Nephron (organoid): Measurements from ENCODE around the gene ST8SIA5.

Experiments
- H3K27ac Mint-ChIP-seq, 3 experiments: 2 replicates each; pipeline ENCODE4 v1.8.0; 2020; ENCODE audit warnings: mixed read lengths in 3 of 3, mild to moderate bottlenecking in 2 of 3, moderate library complexity in 1 of 3
- H3K27me3 Mint-ChIP-seq: 2 replicates; pipeline ENCODE4 v1.8.0; 2021; ENCODE audit warnings: low read depth, mild to moderate bottlenecking, moderate library complexity, mixed read lengths
- H3K36me3 Mint-ChIP-seq: 2 replicates; pipeline ENCODE4 v1.8.0; 2020; ENCODE audit warnings: low read depth, mixed read lengths
- H3K4me1 Mint-ChIP-seq: 2 replicates; pipeline ENCODE4 v1.8.0; 2020; ENCODE audit warnings: mixed read lengths
- H3K4me3 Mint-ChIP-seq, 3 experiments: 2 replicates each; pipeline ENCODE4 v1.8.0; 2020; ENCODE audit warnings: mild to moderate bottlenecking in 3 of 3, mixed read lengths in 3 of 3, moderate library complexity in 2 of 3
- H3K9me3 Mint-ChIP-seq: 2 replicates; pipeline ENCODE4 v1.8.0; 2020; ENCODE audit warnings: mixed read lengths
- TF ChIP-seq, protein P1 (sequence below), 3 experiments: fragments of 200-600 bp; sonication (generic); IDR thresholded peaks; one replicate each; pipeline ENCODE4 v1.5.0; 2021; ENCODE audit warnings: antibody characterized with exemption in 3 of 3; ENCODE audit not compliant: unreplicated experiment in 3 of 3

The ST8SIA5 gene

GRCh38 chr18:46704816-46705215 is 52.0 kb downstream of the ST8SIA5 start:
- H3K27ac Mint-ChIP-seq = no peak overlapping the region

GRCh38 chr18:46704189-46704588 is 52.7 kb downstream of the ST8SIA5 start:
- H3K27ac Mint-ChIP-seq = no peak overlapping the region
- H3K9me3 Mint-ChIP-seq = no peaks in the 10 kb centered on the region
- TF ChIP-seq, protein P1, sequence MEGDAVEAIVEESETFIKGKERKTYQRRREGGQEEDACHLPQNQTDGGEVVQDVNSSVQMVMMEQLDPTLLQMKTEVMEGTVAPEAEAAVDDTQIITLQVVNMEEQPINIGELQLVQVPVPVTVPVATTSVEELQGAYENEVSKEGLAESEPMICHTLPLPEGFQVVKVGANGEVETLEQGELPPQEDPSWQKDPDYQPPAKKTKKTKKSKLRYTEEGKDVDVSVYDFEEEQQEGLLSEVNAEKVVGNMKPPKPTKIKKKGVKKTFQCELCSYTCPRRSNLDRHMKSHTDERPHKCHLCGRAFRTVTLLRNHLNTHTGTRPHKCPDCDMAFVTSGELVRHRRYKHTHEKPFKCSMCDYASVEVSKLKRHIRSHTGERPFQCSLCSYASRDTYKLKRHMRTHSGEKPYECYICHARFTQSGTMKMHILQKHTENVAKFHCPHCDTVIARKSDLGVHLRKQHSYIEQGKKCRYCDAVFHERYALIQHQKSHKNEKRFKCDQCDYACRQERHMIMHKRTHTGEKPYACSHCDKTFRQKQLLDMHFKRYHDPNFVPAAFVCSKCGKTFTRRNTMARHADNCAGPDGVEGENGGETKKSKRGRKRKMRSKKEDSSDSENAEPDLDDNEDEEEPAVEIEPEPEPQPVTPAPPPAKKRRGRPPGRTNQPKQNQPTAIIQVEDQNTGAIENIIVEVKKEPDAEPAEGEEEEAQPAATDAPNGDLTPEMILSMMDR (IDR thresholded peaks at IDR 0.05; ENCODE audit: unreplicated experiment in 3 of 3) = no peak
- H3K4me3 Mint-ChIP-seq = no peak overlapping the region
- no peaks in the 10 kb centered on the region for H3K4me1 Mint-ChIP-seq
- H3K36me3 Mint-ChIP-seq = no peaks in the 10 kb centered on the region
- peaks cover 6% of the 10 kb centered on the region for H3K27me3 Mint-ChIP-seq

More at GRCh38 chr18:46704816-46705215, 52.0 kb downstream of the ST8SIA5 start:
- no peaks in the 10 kb centered on the region for H3K9me3 Mint-ChIP-seq
- TF ChIP-seq, protein P1 (IDR thresholded peaks at IDR 0.05; ENCODE audit: unreplicated experiment in 3 of 3) = no peak
- H3K27me3 Mint-ChIP-seq = peaks cover 10% of the 10 kb centered on the region
- peaks cover 6% of the 10 kb centered on the region for H3K4me1 Mint-ChIP-seq
- no peak overlapping the region for H3K4me3 Mint-ChIP-seq
- no peaks in the 10 kb centered on the region for H3K36me3 Mint-ChIP-seq

GRCh38 chr18:46702471-46702870 is 54.4 kb downstream of the ST8SIA5 start:
- H3K4me1 Mint-ChIP-seq = no peaks in the 10 kb centered on the region
- H3K27me3 Mint-ChIP-seq = peaks cover 4% of the 10 kb centered on the region

GRCh38 chr18:46700066-46700824 is 56.6 kb downstream of the ST8SIA5 start:
- H3K27ac Mint-ChIP-seq = no peak overlapping the region
- H3K4me3 Mint-ChIP-seq = no peak overlapping the region
- H3K36me3 Mint-ChIP-seq = no peaks in the 10 kb centered on the region
- H3K9me3 Mint-ChIP-seq = no peaks in the 10 kb centered on the region
- TF ChIP-seq, protein P1 (IDR thresholded peaks at IDR 0.05; ENCODE audit: unreplicated experiment in 3 of 3) = no peak
- no peaks in the 10 kb centered on the region for H3K4me1 Mint-ChIP-seq
- H3K27me3 Mint-ChIP-seq = peaks cover 4% of the 10 kb centered on the region

More at GRCh38 chr18:46702471-46702870, 54.4 kb downstream of the ST8SIA5 start:
- Mint-ChIP-seq H3K36me3 (no peaks in the 10 kb centered on the region), H3K9me3 (no peaks in the 10 kb centered on the region), H3K27ac (no peak overlapping the region), H3K4me3 (no peak overlapping the region)
- TF ChIP-seq, protein P1 (IDR thresholded peaks at IDR 0.05; ENCODE audit: unreplicated experiment in 3 of 3) = no peak

DNA sequence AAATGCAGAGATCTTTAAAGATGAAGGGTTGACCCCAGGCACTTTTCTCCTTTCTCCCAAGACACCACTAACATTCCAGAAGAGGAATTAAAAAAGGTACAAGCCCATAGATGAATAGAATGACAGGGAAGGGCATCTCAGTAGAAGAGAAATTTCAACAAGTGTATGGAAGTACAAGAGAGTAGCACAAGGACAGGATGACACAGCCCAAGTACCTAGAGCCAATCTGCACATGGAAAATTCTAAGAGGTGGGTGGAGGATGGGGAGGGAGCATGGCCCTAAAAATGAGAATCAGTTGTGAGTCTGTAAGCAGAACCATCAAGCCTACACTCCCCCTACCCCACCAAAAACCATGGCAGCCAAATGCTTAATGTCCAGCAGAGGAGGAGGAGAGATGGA is 60.2 kb downstream of the ST8SIA5 start:
- TF ChIP-seq, protein P1 (IDR thresholded peaks at IDR 0.05; ENCODE audit: unreplicated experiment in 3 of 3) = no peak
- H3K4me1 Mint-ChIP-seq = no peaks in the 10 kb centered on the region
- H3K36me3 Mint-ChIP-seq = no peaks in the 10 kb centered on the region
- H3K27me3 Mint-ChIP-seq = peaks cover 12% of the 10 kb centered on the region
- H3K4me3 Mint-ChIP-seq = no peak overlapping the region
- no peak overlapping the region for H3K27ac Mint-ChIP-seq
- H3K9me3 Mint-ChIP-seq = no peaks in the 10 kb centered on the region

DNA sequence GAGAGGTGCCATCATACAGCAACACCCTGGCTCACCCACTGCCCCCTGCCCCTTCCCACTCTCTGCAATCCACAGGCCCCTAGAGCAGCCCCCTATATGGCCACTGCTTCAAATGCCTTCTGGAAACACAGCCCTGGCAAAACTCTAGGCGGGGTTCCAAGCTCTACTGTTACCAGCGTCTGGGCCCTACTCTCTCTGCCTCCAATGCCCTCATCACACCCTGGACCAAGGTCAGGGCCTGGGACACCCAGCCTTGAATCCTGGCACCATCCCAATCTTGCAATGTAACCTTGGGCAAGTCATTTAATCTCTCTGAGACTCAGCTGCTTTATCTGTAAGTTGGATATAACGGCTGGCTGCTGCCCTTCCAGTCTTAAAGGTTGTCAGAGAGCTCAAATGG is 60.6 kb downstream of the ST8SIA5 start:
- H3K27me3 Mint-ChIP-seq = peaks cover 9% of the 10 kb centered on the region
- TF ChIP-seq, protein P1 (IDR thresholded peaks at IDR 0.05; ENCODE audit: unreplicated experiment in 3 of 3) = no peak
- no peaks in the 10 kb centered on the region for H3K4me1 Mint-ChIP-seq
- H3K4me3 Mint-ChIP-seq = no peak overlapping the region
- no peaks in the 10 kb centered on the region for H3K36me3 Mint-ChIP-seq
- H3K9me3 Mint-ChIP-seq = no peaks in the 10 kb centered on the region
- no peak overlapping the region for H3K27ac Mint-ChIP-seq
